K562 (cell line): Measurements from ENCODE around the gene TUFM. TPM values are rescaled to one million over a fixed set of nuclear protein-coding genes. Genes with fewer than 3 reads are reported as not detected.

Source experiments
- ATAC-seq: fragments of 200-7000 bp; cut with Tn5 transposase; 3 replicates; pipeline ENCODE4 v1.9.1; 2020; ENCODE audit warnings: moderate library complexity
- BruUV-seq: library from RNA; stranded (reverse); fragments of 400-500 nt; replicated peaks from 2 replicates; lab custom pipeline; 2021; lab: Mats Ljungman, UMichigan
- CTCF ChIA-PET: fragments of 300-600 bp; formaldehyde crosslinking; extraction: SDS; loops from one replicate; lab custom pipeline; 2021; ENCODE audit warnings: low intra/inter-chr PET ratio; lab: Yijun Ruan, JAX
- POLR2A ChIA-PET: fragments of 300-600, 350-650 bp; sonication (Branson Sonifier 250); formaldehyde crosslinking; extraction: SDS; loops from one replicate; lab custom pipeline; 2021; ENCODE audit warnings: antibody characterized with exemption, inconsistent platforms; lab: Yijun Ruan, JAX
- DNase-seq, 4 experiments: peaks; one replicate each; pipeline versions ENCODE4 v3.0.0 to v3.0.0-alpha.2; 2011 to 2018; ENCODE audit warnings: low spot score in 3 of 4, mixed read lengths in 3 of 4; ENCODE audit errors: extremely low read depth in 1 of 4
- FAIRE-seq: peaks from 2 replicates; lab custom pipeline; 2011; peaks lifted over from hg19 to GRCh38; lab: Jason Lieb, UNC
- H2AFZ ChIP-seq: 2 replicates; pipeline ENCODE4 v1.6.0; 2011; ENCODE audit warnings: low read depth, low read length, control low read depth, inconsistent platforms
- H3K27ac ChIP-seq: fragments of 200-600 bp; 3 replicates; pipeline ENCODE4 v1.8.0; 2011; ENCODE audit warnings: low read depth, mild to moderate bottlenecking, control low read depth, inconsistent platforms, low read length, moderate library complexity, mixed read lengths; ENCODE audit errors: extremely low read depth
- H3K27me3 ChIP-seq, 2 experiments: fragments of 300-600 bp in 1 of 2; 2 replicates in 1 of 2; 3 replicates in 1 of 2; pipeline versions ENCODE4 v1.6.0 to v1.8.0; 2011; ENCODE audit warnings: inconsistent platforms in 2 of 2, low read length in 2 of 2, mild to moderate bottlenecking in 1 of 2, mixed read lengths in 1 of 2, moderate library complexity in 1 of 2; ENCODE audit not compliant: control insufficient read depth in 2 of 2, insufficient read depth in 2 of 2
- H3K36me3 ChIP-seq: fragments of 300-600 bp; 3 replicates; pipeline ENCODE4 v1.8.0; 2011; ENCODE audit warnings: mild to moderate bottlenecking, low read length, inconsistent platforms; ENCODE audit not compliant: control insufficient read depth, insufficient read depth
- H3K4me1 ChIP-seq, 2 experiments: fragments of 200-600 bp in 1 of 2; replicated peaks in 1 of 2; 2 replicates in 1 of 2; 3 replicates in 1 of 2; pipeline versions ENCODE4 v1.5.1 to v1.8.0; 2011; ENCODE audit warnings: inconsistent platforms in 2 of 2, low read length in 2 of 2, mild to moderate bottlenecking in 1 of 2, mixed read lengths in 1 of 2, moderate library complexity in 1 of 2; ENCODE audit not compliant: control insufficient read depth in 2 of 2, insufficient read depth in 2 of 2
- H3K4me2 ChIP-seq: 2 replicates; pipeline ENCODE4 v1.6.1; 2011; ENCODE audit warnings: low read length, control low read depth, inconsistent platforms, mixed read lengths; ENCODE audit not compliant: insufficient read depth
- H3K4me3 ChIP-seq: fragments of 200-600 bp; sonication (generic), shearing (Covaris generic); 2 replicates; pipeline ENCODE4 v1.5.1; 2016; ENCODE audit warnings: control low read depth, inconsistent platforms
- H3K79me2 ChIP-seq: fragments of 200-600 bp; 3 replicates; pipeline ENCODE4 v1.8.0; 2011; ENCODE audit warnings: low read length, inconsistent platforms; ENCODE audit not compliant: control insufficient read depth, insufficient read depth
- H3K9ac ChIP-seq, 2 experiments: 2 replicates each; pipeline versions ENCODE4 v1.6.0 to v1.6.1; 2011; ENCODE audit warnings: low read depth in 2 of 2, low read length in 2 of 2, control low read depth in 1 of 2, inconsistent platforms in 1 of 2, mild to moderate bottlenecking in 1 of 2, mixed read lengths in 1 of 2; ENCODE audit not compliant: insufficient read depth in 1 of 2
- H3K9me1 ChIP-seq: one replicate; pipeline ENCODE4 v1.6.0; 2011; ENCODE audit warnings: inconsistent platforms, mild to moderate bottlenecking, low read length, moderate library complexity; ENCODE audit not compliant: control insufficient read depth, insufficient read depth
- H3K9me3 ChIP-seq: replicated peaks from 2 replicates; pipeline ENCODE4 v1.5.1; 2011; ENCODE audit warnings: low read depth, low read length, inconsistent platforms; ENCODE audit not compliant: control insufficient read depth, insufficient read depth
- H4K20me1 ChIP-seq: replicated peaks from 2 replicates; pipeline ENCODE4 v1.6.1; 2011; ENCODE audit warnings: low read length, inconsistent platforms, mixed read lengths; ENCODE audit not compliant: control insufficient read depth, insufficient read depth
- EZH2 ChIP-seq: IDR thresholded peaks from 2 replicates; pipeline ENCODE4 v1.6.1; 2012; ENCODE audit warnings: low read depth, mild to moderate bottlenecking, inconsistent platforms, low read length, borderline replicate concordance
- HOXB6 ChIP-seq: fragments of 250-450 bp; sonication (Bioruptor Pico); IDR thresholded peaks from 2 replicates; pipeline ENCODE4 v1.5.1; 2022; ENCODE audit warnings: mild to moderate bottlenecking, borderline replicate concordance
- PHTF2 ChIP-seq: fragments of 250-450 bp; sonication (Bioruptor Pico); IDR thresholded peaks from 2 replicates; pipeline ENCODE4 v1.5.0; 2021; ENCODE audit warnings: mild to moderate bottlenecking
- SMARCA4 ChIP-seq: fragments of 450-650 bp; IDR thresholded peaks from 2 replicates; pipeline ENCODE4 v1.6.1; 2016
- SRF ChIP-seq, 2 experiments: fragments of 250-450, 450-650 bp in 1 of 2; sonication (Bioruptor Pico) in 1 of 2; sonication (generic) in 1 of 2; formaldehyde crosslinking; IDR thresholded peaks; 2 replicates each; pipeline versions ENCODE4 v1.5.0 to v1.5.1; 2020 to 2022; ENCODE audit warnings: mild to moderate bottlenecking in 1 of 2, missing genetic modification reagents in 1 of 2
- SUPT5H ChIP-seq: fragments of 450-650 bp; IDR thresholded peaks from 2 replicates; pipeline ENCODE4 v1.6.1; 2016
- ZC3H11A ChIP-seq: IDR thresholded peaks from 2 replicates; pipeline ENCODE4 v1.6.1; 2012; ENCODE audit warnings: low read depth, low read length, improper control_type of control experiment
- ZNF696 ChIP-seq: fragments of 250-450 bp; sonication (Bioruptor Pico); conservative IDR thresholded peaks from 2 replicates; pipeline ENCODE4 v1.4.0; 2020; ENCODE audit warnings: mild to moderate bottlenecking, moderate library complexity
- WGBS: fragments of 100-300 bp; shearing (Covaris generic); methylation state at CpG from one replicate; pipeline ENCODE4 v1.1.6; 2016; ENCODE audit warnings: low coverage, mixed read lengths; ENCODE audit not compliant: insufficient coverage; ENCODE audit errors: missing lambda C conversion rate; 5-methylcytosine and 5-hydroxymethylcytosine counted together
- in situ Hi-C: fragments of 300-500 bp; cut with MboI; formaldehyde crosslinking; loops from 4 replicates; pipeline ENCODE4 v1.15.0; 2018; ENCODE audit warnings: inconsistent platforms, mixed read lengths
- intact Hi-C: fragments of 100-400 bp; cut with micrococcal nuclease; formaldehyde crosslinking; loops from 2 replicates; pipeline ENCODE4 v1.14.2; 2022
- polyA plus RNA-seq, 8 experiments: library from polyadenylated mRNA; depleted of rRNA in 4 of 8; stranded (reverse) in 5 of 8; unstranded in 3 of 8; fragments of >200 nt; fragmentation: Nextera tagmentation in 2 of 8; fragmentation: Illumina TruSeq in 1 of 8; extraction: Ambion mirVana in 2 of 8; extraction: Trizol in 1 of 8; gene quantifications; 2 replicates each; pipeline versions ENCODE4 v1.2.1 to v1.2.3, GENCODE V29; 2011 to 2014; ENCODE audit warnings: inconsistent platforms in 1 of 8, missing spikeins in 1 of 8
- total RNA-seq, 7 experiments: library from RNA; depleted of rRNA in 6 of 7; stranded (reverse); fragments of >200 nt in 6 of 7; fragmentation: Illumina TruSeq in 2 of 7; extraction: Trizol in 2 of 7; gene quantifications; 2 replicates each; pipeline versions ENCODE4 v1.2.1 to v1.2.3, GENCODE V29; 2011 to 2021; ENCODE audit warnings: low replicate concordance in 1 of 7
- TF ChIP-seq, protein P1 (sequence below): IDR thresholded peaks from 3 replicates; pipeline ENCODE4 v1.6.1; 2011; ENCODE audit warnings: borderline replicate concordance, mild to moderate bottlenecking; ENCODE audit not compliant: insufficient read length, insufficient read depth
- TF ChIP-seq, protein P2 (sequence below): IDR thresholded peaks from 2 replicates; pipeline ENCODE4 v1.6.1; 2016; ENCODE audit warnings: missing genetic modification characterization, missing compliant biosample characterization
- TF ChIP-seq, protein P3 (sequence below): IDR thresholded peaks from 2 replicates; pipeline ENCODE4 v1.6.1; 2012; ENCODE audit warnings: low read depth, low read length, improper control_type of control experiment, borderline replicate concordance
- TF ChIP-seq, protein P4 (sequence below), 3 experiments: fragments of 200-800 bp in 1 of 3; sonication (Bioruptor generic) in 1 of 3; sonication (generic) in 1 of 3; formaldehyde crosslinking in 1 of 3; IDR thresholded peaks; 2 replicates each; pipeline versions ENCODE4 v1.6.1 to v1.8.0; 2016 to 2022; ENCODE audit warnings: mild to moderate bottlenecking in 2 of 3, missing compliant biosample characterization in 2 of 3, missing genetic modification characterization in 2 of 3, missing genetic modification reagents in 1 of 3

Gene TUFM
- total and polyA plus RNA-seq, 9 of the 15 experiments (the other 6 are each of a cell fraction or from before 2014, with no cell fraction given) = 34.1 to 434 (median 256) TPM

DNA sequence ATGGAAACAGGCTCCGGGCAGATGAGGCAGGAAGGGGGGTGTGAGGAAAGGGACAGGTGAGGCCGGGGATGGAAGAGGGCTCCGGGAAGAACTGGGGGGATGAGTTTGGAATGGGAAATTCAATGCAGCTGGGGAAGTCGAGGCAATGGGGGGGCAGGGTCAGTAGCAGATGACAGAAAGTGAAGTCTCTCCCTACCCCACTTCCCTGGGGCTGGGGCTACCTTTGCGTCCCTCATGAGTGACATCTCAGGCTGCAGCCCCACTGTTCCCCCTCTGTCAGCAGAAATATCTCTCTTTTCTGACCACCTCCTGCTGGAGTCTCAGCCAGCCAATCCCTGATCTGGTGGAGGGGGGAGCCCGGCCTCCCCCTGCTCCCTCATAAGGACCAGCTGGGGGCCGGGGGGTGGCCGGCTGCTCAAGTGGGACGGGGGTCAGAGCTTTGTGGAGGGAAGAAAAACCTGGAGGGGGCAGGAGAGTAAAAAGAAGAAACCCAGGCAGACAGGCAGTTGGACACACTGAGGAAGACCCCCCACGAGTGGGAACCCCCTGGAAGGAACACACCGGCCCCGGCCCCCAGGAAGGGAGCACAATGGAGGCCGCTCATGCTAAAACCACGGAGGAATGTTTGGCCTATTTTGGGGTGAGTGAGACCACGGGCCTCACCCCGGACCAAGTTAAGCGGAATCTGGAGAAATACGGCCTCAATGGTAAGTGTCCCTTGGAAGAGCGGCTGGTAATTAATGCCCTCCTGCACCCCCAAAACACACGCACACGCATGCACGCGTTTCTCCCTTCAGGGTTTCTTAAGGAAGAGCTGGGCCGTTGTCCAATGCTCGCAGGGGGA, 32.2 kb upstream of the TUFM start, which contains the start of gene ATP2A1:
Gene ATP2A1, plus strand, starts transcription at position 406 of the 844 bp plus-strand sequence. Its CDS starts 184 bp downstream, at position 590.
- in situ Hi-C loops (no loop called here), intact Hi-C loops (no loop called here)
- Histone ChIP-seq H3K4me1 (peaks cover 11 to 71% of the 10 kb centered on the region in 2 experiments; a peak in 4 of 5 replicates), H3K9ac (peak within 1 kb of the TSS; percentile 70 to 89), H3K36me3 (peaks cover 15% of the 10 kb centered on the region; the same call in 1 of the 3 replicates), H2AFZ (peak within 1 kb of the TSS; percentile 93), H3K4me2 (peak within 1 kb of the TSS; percentile 84), H4K20me1 (no peaks in the 10 kb centered on the region), H3K9me3 (no peaks in the 10 kb centered on the region), H3K27ac (peak within 1 kb of the TSS; percentile 61; the same call in 1 of the 3 replicates), H3K9me1 (no peaks in the 10 kb centered on the region), H3K4me3 (peak within 1 kb of the TSS; percentile 82), H3K79me2 (peaks cover 9% of the 10 kb centered on the region), H3K27me3 (no peaks in the 10 kb centered on the region; a peak in 1 of 5 replicates)
- ChIA-PET POLR2A (interaction anchor here (0.6 to 2.1 kb wide), 5 partner anchors 9 to 67 kb away, joined by 3 to 6 read pairs (median 3); partner anchors contain the start of gene SH2B1), CTCF (no interaction called here)
- ATAC-seq (no peak), DNase-seq (peak in 1 of 4 experiments; percentile 16), FAIRE-seq (no peak)
- no TSS peak for BruUV-seq
- 56% methylated on average over 17 of the region's 25 CpGs for WGBS
- TF ChIP-seq SRF (CRISPR knock-in tag; IDR thresholded peaks at IDR 0.05) (no peak), ZNF696 (CRISPR knock-in tag) (no peak), EZH2 (no peak), ZC3H11A (no peak), HOXB6 (no peak), SUPT5H (0 out of 2 replicates have a peak, but pooled peaks have one; percentile 11), SMARCA4 (no peak), PHTF2 (CRISPR knock-in tag) (no peak)
- TF ChIP-seq, protein P1, sequence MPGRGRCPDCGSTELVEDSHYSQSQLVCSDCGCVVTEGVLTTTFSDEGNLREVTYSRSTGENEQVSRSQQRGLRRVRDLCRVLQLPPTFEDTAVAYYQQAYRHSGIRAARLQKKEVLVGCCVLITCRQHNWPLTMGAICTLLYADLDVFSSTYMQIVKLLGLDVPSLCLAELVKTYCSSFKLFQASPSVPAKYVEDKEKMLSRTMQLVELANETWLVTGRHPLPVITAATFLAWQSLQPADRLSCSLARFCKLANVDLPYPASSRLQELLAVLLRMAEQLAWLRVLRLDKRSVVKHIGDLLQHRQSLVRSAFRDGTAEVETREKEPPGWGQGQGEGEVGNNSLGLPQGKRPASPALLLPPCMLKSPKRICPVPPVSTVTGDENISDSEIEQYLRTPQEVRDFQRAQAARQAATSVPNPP = no peak
- TF ChIP-seq, protein P2, sequence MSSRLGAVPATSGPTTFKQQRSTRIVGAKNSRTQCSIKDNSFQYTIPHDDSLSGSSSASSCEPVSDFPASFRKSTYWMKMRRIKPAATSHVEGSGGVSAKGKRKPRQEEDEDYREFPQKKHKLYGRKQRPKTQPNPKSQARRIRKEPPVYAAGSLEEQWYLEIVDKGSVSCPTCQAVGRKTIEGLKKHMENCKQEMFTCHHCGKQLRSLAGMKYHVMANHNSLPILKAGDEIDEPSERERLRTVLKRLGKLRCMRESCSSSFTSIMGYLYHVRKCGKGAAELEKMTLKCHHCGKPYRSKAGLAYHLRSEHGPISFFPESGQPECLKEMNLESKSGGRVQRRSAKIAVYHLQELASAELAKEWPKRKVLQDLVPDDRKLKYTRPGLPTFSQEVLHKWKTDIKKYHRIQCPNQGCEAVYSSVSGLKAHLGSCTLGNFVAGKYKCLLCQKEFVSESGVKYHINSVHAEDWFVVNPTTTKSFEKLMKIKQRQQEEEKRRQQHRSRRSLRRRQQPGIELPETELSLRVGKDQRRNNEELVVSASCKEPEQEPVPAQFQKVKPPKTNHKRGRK (tag) = no peak
- TF ChIP-seq, protein P3, sequence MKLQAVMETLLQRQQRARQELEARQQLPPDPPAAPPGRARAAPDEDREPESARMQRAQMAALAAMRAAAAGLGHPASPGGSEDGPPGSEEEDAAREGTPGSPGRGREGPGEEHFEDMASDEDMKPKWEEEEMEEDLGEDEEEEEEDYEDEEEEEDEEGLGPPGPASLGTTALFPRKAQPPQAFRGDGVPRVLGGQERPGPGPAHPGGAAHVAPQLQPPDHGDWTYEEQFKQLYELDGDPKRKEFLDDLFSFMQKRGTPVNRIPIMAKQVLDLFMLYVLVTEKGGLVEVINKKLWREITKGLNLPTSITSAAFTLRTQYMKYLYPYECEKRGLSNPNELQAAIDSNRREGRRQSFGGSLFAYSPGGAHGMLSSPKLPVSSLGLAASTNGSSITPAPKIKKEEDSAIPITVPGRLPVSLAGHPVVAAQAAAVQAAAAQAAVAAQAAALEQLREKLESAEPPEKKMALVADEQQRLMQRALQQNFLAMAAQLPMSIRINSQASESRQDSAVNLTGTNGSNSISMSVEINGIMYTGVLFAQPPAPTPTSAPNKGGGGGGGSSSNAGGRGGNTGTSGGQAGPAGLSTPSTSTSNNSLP = no peak
- TF ChIP-seq, protein P4, sequence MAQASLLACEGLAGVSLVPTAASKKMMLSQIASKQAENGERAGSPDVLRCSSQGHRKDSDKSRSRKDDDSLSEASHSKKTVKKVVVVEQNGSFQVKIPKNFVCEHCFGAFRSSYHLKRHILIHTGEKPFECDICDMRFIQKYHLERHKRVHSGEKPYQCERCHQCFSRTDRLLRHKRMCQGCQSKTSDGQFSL (CRISPR knock-in tag; IDR thresholded peaks at IDR 0.05) = no peak
- TF ChIP-seq, protein P4 (tag; IDR thresholded peaks at IDR 0.05) = 0 out of 4 replicates have a peak, but pooled peaks of 1 of the 2 experiments have one; percentile 18
